Muscle layer of duodenum (tissue), 2 donors: ENCODE measurements around the gene FMNL2.
"Not testable (repeated sequence)": the region's sequence is repeated elsewhere in the genome, so short reads cannot be mapped to it uniquely, and the experiment has no call there.

ENCODE experiments used
- H3K27ac ChIP-seq: one replicate; pipeline ENCODE4 v1.7.0; 2013; ENCODE audit warnings: mild to moderate bottlenecking, low read length
- H3K27me3 ChIP-seq: one replicate; pipeline ENCODE4 v1.7.0; 2013; ENCODE audit warnings: low read depth, mild to moderate bottlenecking, control low read depth, low read length
- H3K36me3 ChIP-seq, 2 donors: one replicate each; pipeline ENCODE4 v1.7.0; 2013; ENCODE audit warnings: low read length in 2 of 2, control low read depth in 1 of 2, mild to moderate bottlenecking in 1 of 2; ENCODE audit not compliant: insufficient read depth in 2 of 2, control insufficient read depth in 1 of 2
- H3K4me1 ChIP-seq, 2 donors: one replicate each; pipeline ENCODE4 v1.7.0; 2013; ENCODE audit warnings: low read length in 2 of 2, mild to moderate bottlenecking in 2 of 2, control low read depth in 1 of 2, moderate library complexity in 1 of 2; ENCODE audit not compliant: insufficient read depth in 2 of 2, control insufficient read depth in 1 of 2
- H3K4me3 ChIP-seq, 2 donors: one replicate each; pipeline ENCODE4 v1.7.0; 2013; ENCODE audit warnings: low read length in 2 of 2, low read depth in 1 of 2, mild to moderate bottlenecking in 1 of 2
- H3K9me3 ChIP-seq, 2 donors: one replicate each; pipeline ENCODE4 v1.7.0; 2013; ENCODE audit warnings: low read length in 2 of 2, control low read depth in 1 of 2, mild to moderate bottlenecking in 1 of 2; ENCODE audit not compliant: control insufficient read depth in 1 of 2
- donor health status: healthy.

The FMNL2 gene

GRCh38 chr2:152522446-152522845, 187.5 kb downstream of the FMNL2 start:
- not testable (repeated sequence) for H3K27ac ChIP-seq, H3K36me3 ChIP-seq

GRCh38 chr2:152523091-152523490, 188.1 kb downstream of the FMNL2 start:
- no peaks in the 10 kb centered on the region for H3K9me3 ChIP-seq
- no peak overlapping the region for H3K4me3 ChIP-seq
- H3K36me3 ChIP-seq, result no peaks in the 10 kb centered on the region
- H3K27ac ChIP-seq, result no peak overlapping the region
- peaks cover 0 to 5% of the 10 kb centered on the region in 2 donors for H3K4me1 ChIP-seq
- no peaks in the 10 kb centered on the region for H3K27me3 ChIP-seq

More at GRCh38 chr2:152522446-152522845, 187.5 kb downstream of the FMNL2 start:
- H3K4me1 ChIP-seq, H3K9me3 ChIP-seq, H3K27me3 ChIP-seq, H3K4me3 ChIP-seq: not testable (repeated sequence)

GRCh38 chr2:152525277-152525838, 190.4 kb downstream of the FMNL2 start:
- no peak overlapping the region for H3K27ac ChIP-seq
- H3K4me3 ChIP-seq, result no peak overlapping the region
- no peaks in the 10 kb centered on the region for H3K27me3 ChIP-seq
- H3K36me3 ChIP-seq, result no peaks in the 10 kb centered on the region
- no peaks in the 10 kb centered on the region for H3K4me1 ChIP-seq
- no peaks in the 10 kb centered on the region for H3K9me3 ChIP-seq

GRCh38 chr2:152529420-152530115, 194.6 kb downstream of the FMNL2 start:
- H3K9me3 ChIP-seq, result no peaks in the 10 kb centered on the region
- no peaks in the 10 kb centered on the region for H3K36me3 ChIP-seq
- no peak overlapping the region for H3K27ac ChIP-seq
- no peak overlapping the region for H3K4me3 ChIP-seq
- no peaks in the 10 kb centered on the region for H3K27me3 ChIP-seq
- peaks cover 0 to 6% of the 10 kb centered on the region in 2 donors for H3K4me1 ChIP-seq

GRCh38 chr2:152532241-152532640, 197.3 kb downstream of the FMNL2 start:
- Histone ChIP-seq H3K4me3 (no peak overlapping the region), H3K27ac (no peak overlapping the region), H3K4me1 (peaks cover 0 to 15% of the 10 kb centered on the region in 2 donors), H3K9me3 (no peaks in the 10 kb centered on the region), H3K36me3 (no peaks in the 10 kb centered on the region), H3K27me3 (no peaks in the 10 kb centered on the region)

GRCh38 chr2:152534460-152535135, 199.6 kb downstream of the FMNL2 start:
- H3K4me1 ChIP-seq, result peaks cover 0 to 15% of the 10 kb centered on the region in 2 donors
- H3K27me3 ChIP-seq, result no peaks in the 10 kb centered on the region
- no peaks in the 10 kb centered on the region for H3K9me3 ChIP-seq
- peak overlapping the region; percentile 29 for H3K27ac ChIP-seq
- no peaks in the 10 kb centered on the region for H3K36me3 ChIP-seq
- no peak overlapping the region for H3K4me3 ChIP-seq

- no peaks in the 10 kb centered on the region for H3K36me3 ChIP-seq
- no peak overlapping the region for H3K27ac ChIP-seq
- H3K4me1 ChIP-seq, result peaks cover 0 to 21% of the 10 kb centered on the region in 2 donors
- no peaks in the 10 kb centered on the region for H3K27me3 ChIP-seq
- H3K4me3 ChIP-seq, result no peak overlapping the region
- H3K9me3 ChIP-seq, result no peaks in the 10 kb centered on the region
Measured at GRCh38 chr2:152537081-152537651, 202.2 kb downstream of the FMNL2 start.

- Histone ChIP-seq H3K27ac (no peak overlapping the region), H3K27me3 (no peaks in the 10 kb centered on the region), H3K4me3 (no peak overlapping the region), H3K4me1 (peaks cover 0 to 31% of the 10 kb centered on the region in 2 donors), H3K36me3 (no peaks in the 10 kb centered on the region), H3K9me3 (no peaks in the 10 kb centered on the region)
Measured at GRCh38 chr2:152539424-152539823, 204.4 kb downstream of the FMNL2 start.

GRCh38 chr2:152541712-152542111, 206.7 kb downstream of the FMNL2 start:
- Histone ChIP-seq H3K27me3 (no peaks in the 10 kb centered on the region), H3K27ac (no peak overlapping the region)

GRCh38 chr2:152542337-152542994, 207.5 kb downstream of the FMNL2 start:
- Histone ChIP-seq H3K4me1 (peaks cover 0 to 26% of the 10 kb centered on the region in 2 donors), H3K4me3 (no peak overlapping the region), H3K27me3 (no peaks in the 10 kb centered on the region), H3K36me3 (no peaks in the 10 kb centered on the region), H3K9me3 (no peaks in the 10 kb centered on the region), H3K27ac (peak overlapping the region; percentile 32)

More at GRCh38 chr2:152541712-152542111, 206.7 kb downstream of the FMNL2 start:
- no peaks in the 10 kb centered on the region for H3K36me3 ChIP-seq
- H3K4me3 ChIP-seq, result no peak overlapping the region
- peaks cover 0 to 26% of the 10 kb centered on the region in 2 donors for H3K4me1 ChIP-seq
- H3K9me3 ChIP-seq, result no peaks in the 10 kb centered on the region

- no peaks in the 10 kb centered on the region for H3K36me3 ChIP-seq
- no peaks in the 10 kb centered on the region for H3K27me3 ChIP-seq
- no peak overlapping the region for H3K27ac ChIP-seq
- H3K4me3 ChIP-seq, result no peak overlapping the region
- no peaks in the 10 kb centered on the region for H3K9me3 ChIP-seq
- H3K4me1 ChIP-seq, result peaks cover 0 to 26% of the 10 kb centered on the region in 2 donors
Measured at GRCh38 chr2:152542995-152543481, 208.1 kb downstream of the FMNL2 start.
